Measurements from ENCODE around the gene GATA3.
A peak's percentile ranks its signal among the peaks of the same experiment; 100 is the strongest.

GATA3 gene

DNA sequence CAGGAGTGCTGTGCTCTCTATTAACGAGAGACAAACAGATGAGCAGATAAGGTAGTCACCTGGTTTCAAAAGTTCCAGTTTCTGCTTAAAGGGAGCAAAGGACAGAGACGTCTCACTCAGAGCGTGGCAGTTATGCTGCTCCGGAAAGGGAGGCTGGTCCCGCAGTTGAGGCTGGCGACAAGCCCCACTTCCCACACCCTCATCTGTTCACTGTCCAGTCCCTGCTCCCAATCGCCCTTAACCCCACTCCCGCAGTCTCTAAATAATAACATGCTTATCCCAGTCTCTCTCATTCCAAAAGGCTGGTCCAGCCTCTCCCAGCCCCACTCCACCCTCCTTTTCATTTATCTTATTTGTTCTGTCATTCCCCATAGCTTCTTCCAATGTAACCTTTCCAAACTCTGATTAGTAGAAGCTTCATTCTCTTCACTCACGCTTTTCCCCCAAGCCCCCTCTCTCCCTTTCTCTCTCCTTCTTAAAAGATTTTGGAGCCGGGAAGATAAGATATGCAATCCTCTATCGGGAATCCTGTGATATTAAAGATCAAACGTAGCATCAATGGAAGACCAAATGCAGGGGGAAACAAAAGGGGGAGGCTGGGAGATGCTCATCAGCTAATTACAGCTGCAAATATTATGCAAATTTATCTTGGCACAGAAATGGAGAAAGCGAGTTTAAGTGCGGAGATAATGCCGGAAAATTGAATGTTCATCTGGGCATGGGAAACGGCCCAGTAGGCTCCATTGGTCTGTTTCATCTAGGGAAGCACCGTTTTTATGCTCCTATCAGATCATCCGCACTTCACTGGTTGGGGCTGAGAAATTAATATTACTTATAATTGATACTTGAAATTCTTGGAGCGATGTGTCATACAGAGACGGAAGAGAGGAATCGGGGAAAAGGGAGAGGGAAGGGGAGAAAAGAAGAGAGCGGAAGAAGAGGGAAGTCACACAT is 16.3 kb upstream of the GATA3 start:
- DNase-seq = peak in 1 of 6 experiments; percentile 35

DNA sequence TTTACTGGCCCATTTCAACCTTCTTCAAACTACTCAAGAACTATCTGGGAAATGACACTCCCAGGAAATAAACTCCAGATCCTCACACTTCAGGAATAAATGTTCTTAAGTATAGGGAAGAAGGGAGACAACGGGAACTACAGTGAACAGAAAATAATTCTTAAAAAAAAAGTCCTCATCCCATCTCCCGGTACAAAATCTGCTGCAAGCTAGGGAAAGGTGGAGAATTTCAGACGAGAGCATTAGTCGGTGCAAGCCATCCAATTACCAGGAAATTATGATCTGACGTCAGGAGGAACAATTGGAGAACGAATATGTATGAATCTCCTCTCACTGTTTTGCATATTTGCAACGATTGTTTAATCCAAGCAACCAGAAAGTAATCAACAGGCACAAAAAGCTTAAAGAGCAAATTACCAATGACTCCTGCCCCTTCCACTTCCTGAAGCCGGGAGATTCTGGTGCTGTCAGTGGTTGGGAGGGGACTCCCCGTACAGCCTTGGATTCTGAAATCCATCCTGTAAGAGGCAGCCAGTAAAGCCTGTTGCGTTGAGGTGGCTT is 15.1 kb upstream of the GATA3 start:
- DNase-seq = peak in 1 of 6 experiments; percentile 15

DNA sequence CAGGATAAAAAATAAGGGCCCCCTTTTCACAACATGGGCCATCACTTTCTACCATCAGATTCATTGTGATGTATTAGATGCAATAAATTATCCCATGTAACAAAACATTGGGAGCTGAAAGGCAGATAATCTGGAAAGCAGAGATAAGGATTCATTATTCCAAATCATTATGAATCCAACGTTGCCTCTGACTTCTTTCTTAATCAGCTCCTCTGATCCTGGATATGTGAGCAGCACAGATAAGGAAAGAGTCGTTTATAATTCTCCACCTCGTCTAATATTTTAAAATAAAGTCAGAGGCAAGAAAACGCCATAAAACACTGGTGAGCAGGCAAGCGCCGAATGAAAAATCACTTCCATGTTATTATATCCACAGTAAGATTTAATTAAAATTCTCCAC is 13.8 kb upstream of the GATA3 start:
- no peak for DNase-seq

- DNase-seq = peak in 1 of 6 experiments; percentile 37
Measured at GRCh38 chr10:8041284-8041991, 13.1 kb upstream of the GATA3 start.

DNA sequence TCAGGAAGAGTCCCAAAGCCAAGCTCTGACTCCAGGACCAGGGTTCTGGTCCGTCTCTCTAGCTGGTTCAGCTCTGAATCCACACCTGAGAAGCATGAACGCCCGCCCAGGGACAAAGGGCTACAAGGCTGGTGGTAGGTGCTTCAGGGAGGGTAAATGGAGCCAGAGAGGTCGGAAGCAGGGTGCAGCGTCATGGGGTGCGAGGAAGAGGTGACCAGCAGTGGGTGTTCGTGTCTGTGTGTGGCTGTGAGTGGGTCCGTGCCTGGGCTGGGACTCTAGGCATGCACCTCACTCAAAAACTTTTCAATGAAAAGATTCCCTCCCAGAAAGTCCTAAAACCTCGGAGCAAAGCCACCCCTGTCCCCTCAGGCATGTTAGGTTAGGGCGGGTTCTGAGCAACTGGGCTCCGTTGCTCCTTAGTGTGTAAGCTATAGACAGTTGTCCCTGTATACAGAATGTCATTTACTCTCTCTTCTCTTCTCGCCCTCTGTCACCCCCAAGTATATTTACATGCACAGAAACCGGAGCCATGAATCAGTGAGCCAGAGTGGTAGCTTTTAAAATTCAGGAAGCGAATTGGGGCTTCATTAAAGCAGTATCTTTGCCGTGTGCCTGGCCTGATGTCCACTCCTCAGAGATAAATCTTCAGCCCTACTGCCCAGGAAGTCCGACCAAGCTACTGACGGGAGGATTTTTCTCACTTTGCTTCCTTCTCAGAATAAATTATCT is 12.3 kb upstream of the GATA3 start:
- peak in 1 of 6 experiments; percentile 37 for DNase-seq

DNA sequence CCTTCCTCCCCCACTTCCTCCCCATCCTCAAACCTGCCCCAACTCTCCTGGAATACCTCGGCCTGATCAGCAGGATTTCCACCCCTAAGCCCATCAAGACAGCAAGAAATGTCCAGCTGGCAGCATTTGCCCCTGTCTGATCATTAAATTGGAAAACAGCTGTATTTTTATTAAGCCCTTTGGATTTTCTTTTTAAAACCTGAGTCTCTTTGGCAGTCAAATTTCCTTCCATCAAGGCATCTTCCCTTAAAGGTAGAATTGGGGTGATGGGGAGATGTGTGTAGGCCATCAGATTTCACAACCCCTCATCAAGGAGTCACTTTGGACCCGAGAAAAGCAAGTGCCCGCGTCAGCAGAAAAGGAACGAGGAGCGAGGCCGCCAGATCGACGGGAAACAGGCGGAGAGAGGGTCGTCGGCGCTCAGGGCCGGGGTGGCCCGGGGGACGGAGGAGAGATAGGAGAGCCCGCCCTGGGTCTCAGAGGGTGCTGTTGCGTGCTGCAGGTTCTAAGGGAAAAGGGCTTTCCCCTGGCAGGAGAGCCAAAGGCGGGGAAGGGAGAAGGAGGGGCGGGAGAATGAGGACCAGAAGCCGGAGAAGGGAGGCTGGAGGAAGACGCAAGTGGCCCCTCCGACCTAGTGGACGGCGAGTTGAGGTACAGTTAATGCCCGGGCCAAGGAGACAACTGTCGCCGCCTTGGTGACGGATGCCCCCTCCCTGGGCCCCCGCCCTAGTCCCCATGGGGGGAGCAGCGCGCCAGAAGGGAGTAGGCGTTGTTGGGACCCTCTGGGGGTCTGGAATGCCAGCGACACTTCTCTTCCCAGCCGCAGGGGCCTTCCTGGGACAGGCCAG is 11.5 kb upstream of the GATA3 start:
- DNase-seq = peak in 1 of 6 experiments; percentile 40

DNA sequence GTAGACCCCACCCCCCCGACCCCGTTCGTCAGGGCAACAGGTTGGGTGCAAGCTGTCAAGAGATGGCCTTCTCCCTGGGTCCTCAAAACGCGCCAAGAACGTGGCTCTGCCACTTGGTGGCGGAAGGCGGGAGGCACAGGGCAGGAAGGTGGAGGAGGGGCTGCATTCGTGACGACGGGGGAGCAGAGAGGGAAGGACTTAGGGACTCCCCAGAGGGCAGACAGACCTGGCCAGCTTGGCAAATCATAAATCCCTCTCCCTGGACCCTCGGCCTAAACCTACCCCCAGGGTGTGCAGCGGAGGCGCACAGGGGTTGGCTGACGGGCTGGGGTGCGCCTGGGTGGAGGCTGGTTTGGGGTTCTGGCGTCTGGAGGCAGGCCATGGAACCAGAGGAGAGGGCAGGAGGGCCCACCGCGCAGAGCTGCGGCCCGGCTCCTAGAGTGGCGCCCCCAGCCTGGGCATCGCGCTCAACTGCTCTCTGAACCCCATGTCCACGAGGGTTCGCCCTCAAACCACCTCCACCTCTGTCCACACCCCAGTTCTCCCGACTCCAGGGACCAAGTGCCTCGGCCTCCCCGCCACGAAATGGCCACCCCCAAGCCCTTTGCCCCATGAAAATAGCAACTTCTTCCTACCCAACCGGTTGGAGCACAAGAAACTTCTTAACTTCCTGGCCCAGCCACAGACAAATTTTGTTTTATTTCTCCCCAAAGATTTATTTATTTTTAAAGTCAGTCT is 10.8 kb upstream of the GATA3 start:
- peak; percentile 14 to 51 (median 33) for DNase-seq

DNA sequence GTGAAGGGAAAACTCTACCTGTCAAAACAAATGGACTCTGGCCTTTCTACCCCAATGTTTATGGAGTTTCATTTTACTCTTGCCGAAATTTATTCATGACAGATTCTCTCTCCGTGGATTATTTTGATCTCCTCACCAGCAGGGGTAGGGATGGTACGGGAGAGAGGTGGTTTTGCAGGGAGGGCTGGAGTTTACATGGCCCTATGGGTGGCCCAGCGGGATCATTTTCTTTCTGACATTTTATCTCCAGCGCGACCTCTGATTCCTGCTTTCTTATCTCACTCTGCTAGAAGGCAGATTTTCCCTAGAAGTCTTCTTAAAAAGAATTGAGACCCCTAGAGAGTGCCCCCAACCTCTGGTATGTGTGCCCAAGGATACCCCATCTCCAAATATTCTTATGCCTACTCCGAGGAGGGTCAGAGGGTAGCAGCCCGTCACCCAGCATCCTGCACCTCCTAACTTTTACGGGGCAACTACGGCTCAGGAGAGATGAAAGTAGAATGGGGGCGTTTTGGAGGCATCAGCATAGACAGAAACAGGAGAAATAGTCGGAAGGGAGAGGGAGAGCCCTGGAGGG is 10.1 kb upstream of the GATA3 start:
- DNase-seq = peak in 1 of 6 experiments; percentile 40

DNA sequence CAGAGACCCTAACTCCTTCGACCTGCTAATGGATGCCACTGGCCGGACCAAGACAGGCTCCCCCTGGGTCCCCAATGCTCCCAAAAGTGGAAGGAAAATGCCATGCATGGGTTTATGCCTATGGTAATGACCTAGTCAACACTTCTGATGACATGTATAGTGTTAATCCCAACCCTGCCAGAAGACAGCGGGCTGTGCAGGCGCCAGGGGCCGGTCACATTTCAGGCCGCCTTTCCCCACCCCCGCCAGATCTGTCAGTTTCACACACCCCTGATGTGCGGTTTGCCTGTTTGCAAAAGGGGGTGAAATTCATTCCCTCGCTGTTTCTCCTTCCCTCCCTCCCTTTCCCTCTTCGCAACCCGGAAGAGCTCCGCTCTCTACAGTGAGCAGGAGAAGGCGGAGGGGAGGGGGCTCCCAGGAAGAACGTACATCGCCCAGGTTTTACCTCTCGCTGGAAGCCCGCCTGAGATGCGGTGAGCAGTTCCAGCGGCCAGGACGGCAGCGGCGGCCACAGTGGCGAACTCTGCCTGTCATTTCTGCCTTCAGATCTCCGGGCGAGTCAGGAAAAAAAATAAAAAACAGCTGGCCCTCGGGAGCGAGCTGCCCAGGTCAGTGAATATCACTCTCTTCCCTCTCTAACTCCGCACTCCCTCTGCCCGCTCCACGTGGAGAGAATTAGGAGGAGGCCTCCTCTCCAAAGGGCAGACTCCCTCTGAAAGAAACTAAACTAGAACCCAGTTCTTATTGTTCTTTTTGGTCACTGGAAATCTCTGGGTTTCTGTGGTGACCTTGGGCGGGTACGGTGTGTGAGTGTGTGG is 9.4 kb upstream of the GATA3 start:
- DNase-seq = peak in 2 of 6 experiments; percentile 12 to 34

DNA sequence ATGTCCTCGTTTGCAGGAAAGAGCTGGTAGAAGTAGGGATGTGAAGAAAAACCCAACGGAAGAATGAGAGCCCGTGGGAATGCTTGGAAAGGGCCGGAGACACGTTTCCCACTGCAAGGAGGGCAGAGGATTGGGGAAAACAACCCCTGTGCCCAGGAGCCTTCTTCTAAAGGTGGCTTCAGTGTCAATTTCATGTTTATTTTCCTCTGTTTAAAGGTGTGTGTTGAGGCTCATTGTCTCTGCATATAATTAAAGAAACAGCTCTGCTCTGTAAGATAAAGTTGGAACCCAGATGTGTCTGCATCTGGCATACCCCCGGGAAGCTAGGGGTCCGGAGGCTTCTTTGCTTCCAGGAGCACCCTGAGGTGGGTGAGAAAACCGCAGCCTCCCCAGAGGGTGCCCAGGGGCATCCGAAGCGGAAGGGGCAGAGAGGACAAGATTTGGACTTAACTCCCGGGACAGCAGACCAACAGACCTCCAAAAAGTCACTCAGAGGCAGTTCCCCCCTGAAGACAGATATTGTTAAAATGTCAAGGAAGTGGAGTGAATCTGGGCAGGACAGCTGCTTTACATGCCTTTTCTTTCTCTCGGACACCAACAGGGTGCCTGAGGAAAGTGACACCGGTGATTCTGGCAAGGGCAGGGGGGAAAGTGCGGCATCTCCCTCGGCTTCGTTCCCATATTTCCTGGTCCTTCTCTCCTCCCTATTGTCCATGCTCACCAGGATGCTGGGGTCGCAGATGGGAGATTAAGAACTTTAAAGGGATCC is 8.6 kb upstream of the GATA3 start:
- peak in 3 of 6 experiments; percentile 22 to 61 (median 40) for DNase-seq

DNA sequence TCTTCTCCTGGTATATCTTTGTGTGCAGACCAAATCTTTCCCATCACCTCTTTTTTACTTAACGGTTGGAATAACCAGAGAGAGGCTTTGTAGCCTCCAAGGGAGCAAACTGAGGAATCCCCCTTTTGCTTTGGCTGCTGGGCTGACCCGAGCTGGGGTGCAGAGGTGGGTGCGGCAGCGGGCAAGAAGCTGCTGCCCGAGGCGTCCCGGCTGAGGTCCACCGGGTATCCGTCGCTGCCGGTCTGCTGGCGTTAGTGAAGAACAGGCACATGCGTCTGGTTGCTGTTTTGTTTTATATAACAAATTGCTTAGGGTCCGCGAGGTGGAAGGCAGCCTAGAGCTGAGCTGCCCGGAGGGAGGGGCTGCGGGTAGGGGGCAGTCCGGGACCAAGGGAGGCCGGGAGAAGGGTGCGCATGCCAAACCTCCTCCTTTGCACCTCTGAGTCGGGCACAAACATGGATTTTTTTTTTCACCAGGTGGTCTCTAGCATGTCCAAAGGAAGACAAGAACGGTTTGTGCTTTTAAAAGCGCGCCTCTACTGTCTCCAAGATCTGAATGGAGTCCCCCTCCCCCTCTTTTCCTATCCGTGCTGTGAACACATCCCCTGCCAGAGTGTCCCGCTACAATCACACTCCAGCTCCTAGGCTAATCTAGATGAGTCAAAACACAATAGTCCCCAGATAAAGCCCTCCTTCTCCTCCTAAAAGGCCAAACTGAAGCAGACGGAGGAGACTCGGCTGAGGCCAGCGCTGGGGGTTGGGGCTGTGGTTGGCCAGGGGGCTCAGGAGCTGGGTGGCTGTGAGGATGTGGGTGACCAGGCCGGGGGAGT is 6.8 kb upstream of the GATA3 start:
- peak in 2 of 6 experiments; percentile 17 to 45 for DNase-seq

GRCh38 chr10:8048281-8049008 is 6.0 kb upstream of the GATA3 start:
- peak; percentile 10 to 58 (median 46) for DNase-seq

DNA sequence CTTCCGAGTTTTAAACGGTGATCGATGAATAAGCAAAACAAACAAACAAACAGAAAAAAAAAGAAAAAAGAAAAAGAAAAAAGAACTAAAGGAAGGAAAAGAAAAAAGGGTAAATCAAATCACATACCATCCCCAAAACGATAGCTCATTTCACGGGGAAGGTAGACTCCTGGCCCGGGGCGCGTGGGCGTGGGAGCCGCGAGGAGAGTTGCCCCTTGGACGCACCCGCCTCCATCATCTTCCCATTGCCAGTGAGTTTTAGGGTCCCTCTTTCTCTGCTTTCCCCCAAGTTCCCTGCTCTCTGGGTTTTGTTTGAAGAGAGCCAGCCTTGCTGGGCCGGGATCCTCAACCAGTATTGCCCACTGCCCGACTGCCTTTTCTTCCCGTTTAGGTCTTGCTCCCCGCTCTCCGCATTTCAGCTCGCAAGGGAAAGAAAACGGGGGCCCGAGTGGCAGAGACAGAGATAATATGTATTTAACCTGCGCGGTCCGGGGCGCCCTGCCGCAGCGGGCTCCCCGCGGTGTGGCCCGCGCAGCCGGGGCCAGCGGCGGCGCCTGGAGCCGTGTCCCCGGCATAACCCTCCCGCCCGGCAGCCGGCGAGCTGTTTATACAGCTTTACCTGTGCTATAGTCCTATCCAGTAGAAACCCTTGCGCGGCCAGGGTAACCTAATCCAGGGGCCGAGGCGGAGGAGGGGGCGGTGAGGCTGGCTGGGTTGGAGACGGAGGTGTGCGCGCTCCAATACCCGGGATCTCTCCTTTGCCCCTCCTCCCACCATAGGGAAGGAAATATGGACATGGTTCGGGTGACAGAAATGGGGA is 5.2 kb upstream of the GATA3 start:
- DNase-seq = peak in 2 of 6 experiments; percentile 24 to 37

- peak in 1 of 6 experiments; percentile 45 for DNase-seq
Measured at GRCh38 chr10:8049865-8050555, 4.5 kb upstream of the GATA3 start.

DNA sequence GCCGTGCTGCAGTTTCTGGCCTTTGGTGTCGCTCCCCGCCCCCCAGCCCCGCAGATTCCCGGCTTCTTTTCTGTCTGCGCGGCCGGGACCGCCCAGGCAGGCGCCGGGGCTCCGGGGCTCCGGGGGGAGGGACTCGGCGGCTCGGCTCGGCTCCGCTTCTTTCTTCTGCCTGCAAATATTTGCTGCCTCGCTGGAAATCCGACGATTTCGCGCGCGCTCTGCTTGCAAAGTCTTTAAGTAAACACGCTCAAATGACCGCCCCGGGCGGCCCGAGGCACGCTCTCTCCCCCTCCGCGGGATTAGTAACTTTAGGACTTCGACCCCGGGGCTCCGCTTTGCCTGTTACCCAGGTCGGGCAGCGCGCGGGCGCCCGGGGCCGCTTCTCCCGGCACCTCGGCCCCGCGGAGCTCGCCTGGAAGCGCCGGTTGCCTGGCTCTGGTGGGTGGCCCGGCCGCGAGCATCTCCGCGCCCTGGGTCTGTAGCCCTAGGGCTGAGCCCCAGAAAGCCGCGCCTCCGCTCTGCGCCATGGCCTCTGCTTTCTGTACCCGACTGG is 3.9 kb upstream of the GATA3 start:
- DNase-seq = peak in 3 of 6 experiments; percentile 41 to 59 (median 59)

Data from stimulated activated naive CD4-positive, alpha-beta T cell (primary cell).